H1 (cell line): ENCODE measurements around the gene PRR5L. TPM values are rescaled to one million over a fixed set of nuclear protein-coding genes. Genes with fewer than 3 reads are reported as not detected.

Experiments used
- CTCF ChIA-PET: fragments of 300-600 bp; sonication (Branson Sonifier 250); formaldehyde crosslinking; loops from one replicate; lab custom pipeline; 2021; ENCODE audit not compliant: partially characterized antibody; lab: Charles Lee
- POLR2A ChIA-PET: fragments of 300-600 bp; sonication (Branson Sonifier 250); formaldehyde crosslinking; loops from one replicate; lab custom pipeline; 2021; ENCODE audit warnings: inconsistent platforms; ENCODE audit not compliant: partially characterized antibody; lab: Charles Lee
- DNase-seq, 2 experiments: peaks; one replicate each; pipeline versions ENCODE4 v3.0.0 to v3.0.0-alpha.2; 2010 to 2022; ENCODE audit warnings: low spot score in 2 of 2, low read depth in 1 of 2, mixed read lengths in 1 of 2
- FAIRE-seq: peaks from 2 replicates; lab custom pipeline; 2011; peaks lifted over from hg19 to GRCh38; lab: Jason Lieb, UNC
- H2AFZ ChIP-seq: 2 replicates; pipeline ENCODE4 v1.8.1; 2012; ENCODE audit warnings: low read length, inconsistent platforms
- H2AK5ac ChIP-seq: 2 replicates; pipeline ENCODE4 v1.6.1; 2013; ENCODE audit warnings: low read depth, low read length
- H2BK120ac ChIP-seq: replicated peaks from 2 replicates; pipeline ENCODE3; 2013; ENCODE audit warnings: low read depth, low read length, inconsistent platforms
- H2BK12ac ChIP-seq: 2 replicates; pipeline ENCODE4 v1.6.1; 2013; ENCODE audit warnings: low read depth, low read length
- H2BK15ac ChIP-seq: 2 replicates; pipeline ENCODE4 v1.6.1; 2013; ENCODE audit warnings: low read length
- H2BK20ac ChIP-seq: 2 replicates; pipeline ENCODE4 v1.6.1; 2013; ENCODE audit warnings: low read length
- H2BK5ac ChIP-seq: 2 replicates; pipeline ENCODE4 v1.6.1; 2013; ENCODE audit warnings: low read depth, low read length
- H3K14ac ChIP-seq: 2 replicates; pipeline ENCODE4 v1.6.1; 2013; ENCODE audit warnings: inconsistent platforms; ENCODE audit not compliant: insufficient read length
- H3K18ac ChIP-seq: 2 replicates; pipeline ENCODE4 v1.6.1; 2013; ENCODE audit warnings: low read length; ENCODE audit errors: extremely low read depth
- H3K23ac ChIP-seq: 2 replicates; pipeline ENCODE4 v1.6.1; 2013; ENCODE audit warnings: inconsistent platforms; ENCODE audit not compliant: insufficient read length
- H3K23me2 ChIP-seq: 2 replicates; pipeline ENCODE4 v1.6.1; 2013; ENCODE audit warnings: low read depth, low read length
- H3K27ac ChIP-seq: 2 replicates; pipeline ENCODE4 v1.6.1; 2011; ENCODE audit warnings: low read depth, low read length, inconsistent platforms
- H3K27me3 ChIP-seq, 4 experiments: replicated peaks in 1 of 4; 1 replicate in 1 of 4; 2 replicates in 3 of 4; pipeline versions ENCODE4 v1.6.1 to v1.8.1; 2011 to 2013; ENCODE audit warnings: low read length in 3 of 4, mild to moderate bottlenecking in 3 of 4, inconsistent platforms in 2 of 4, mixed read lengths in 2 of 4, moderate library complexity in 1 of 4; ENCODE audit not compliant: control insufficient read depth in 3 of 4, insufficient read depth in 3 of 4; ENCODE audit errors: extremely low read depth in 1 of 4
- H3K36me3 ChIP-seq, 4 experiments: 2 replicates each; pipeline versions ENCODE4 v1.6.1 to v1.8.1; 2011 to 2013; ENCODE audit warnings: mild to moderate bottlenecking in 4 of 4, low read length in 3 of 4, moderate library complexity in 2 of 4, control low read depth in 1 of 4, inconsistent platforms in 1 of 4; ENCODE audit not compliant: insufficient read depth in 4 of 4, control insufficient read depth in 2 of 4
- H3K4ac ChIP-seq: replicated peaks from 2 replicates; pipeline ENCODE3; 2013; ENCODE audit warnings: low read length, low read depth, mixed read lengths, inconsistent platforms; ENCODE audit not compliant: insufficient read length
- H3K4me1 ChIP-seq, 4 experiments: replicated peaks in 1 of 4; 1 replicate in 1 of 4; 2 replicates in 3 of 4; pipeline versions ENCODE4 v1.6.1 to v1.8.1; 2011 to 2013; ENCODE audit warnings: low read length in 3 of 4, inconsistent platforms in 2 of 4, mixed read lengths in 1 of 4; ENCODE audit not compliant: insufficient read depth in 4 of 4, control insufficient read depth in 3 of 4
- H3K4me2 ChIP-seq, 2 experiments: 2 replicates each; pipeline versions ENCODE4 v1.6.1 to v1.8.1; 2011 to 2013; ENCODE audit warnings: low read depth in 2 of 2, low read length in 2 of 2, control low read depth in 1 of 2, inconsistent platforms in 1 of 2, mild to moderate bottlenecking in 1 of 2; ENCODE audit not compliant: insufficient read depth in 1 of 2
- H3K4me3 ChIP-seq, 4 experiments: fragments of 200-600, 300-600 bp in 1 of 4; sonication (generic), shearing (Covaris generic), sonication (Bioruptor Twin) in 1 of 4; 2 replicates each; pipeline versions ENCODE4 v1.5.1 to v1.8.1; 2011 to 2016; ENCODE audit warnings: low read length in 4 of 4, low read depth in 3 of 4, control low read depth in 2 of 4, inconsistent platforms in 2 of 4, mild to moderate bottlenecking in 2 of 4, mixed read lengths in 1 of 4, moderate library complexity in 1 of 4; ENCODE audit not compliant: insufficient read depth in 2 of 4; ENCODE audit errors: extremely low read depth in 1 of 4
- H3K56ac ChIP-seq: replicated peaks from 2 replicates; pipeline ENCODE3; 2013; ENCODE audit warnings: low read depth, mild to moderate bottlenecking, mixed read lengths, low read length, inconsistent platforms; ENCODE audit not compliant: insufficient read length
- H3K79me1 ChIP-seq: 2 replicates; pipeline ENCODE4 v1.6.1; 2013; ENCODE audit warnings: low read depth, low read length, control low read depth
- H3K79me2 ChIP-seq, 2 experiments: 2 replicates each; pipeline versions ENCODE4 v1.6.1 to v1.8.1; 2012 to 2013; ENCODE audit warnings: low read length in 2 of 2, mild to moderate bottlenecking in 2 of 2, inconsistent platforms in 1 of 2; ENCODE audit not compliant: insufficient read depth in 2 of 2, control insufficient read depth in 1 of 2
- H3K9ac ChIP-seq, 4 experiments: replicated peaks in 1 of 4; 1 replicate in 1 of 4; 2 replicates in 3 of 4; pipeline versions ENCODE4 v1.6.1 to v1.8.1; 2011 to 2013; ENCODE audit warnings: low read depth in 3 of 4, low read length in 3 of 4, control low read depth in 2 of 4, mild to moderate bottlenecking in 2 of 4, moderate library complexity in 2 of 4, inconsistent platforms in 1 of 4; ENCODE audit errors: extremely low read depth in 1 of 4
- H3K9me3 ChIP-seq, 2 experiments: 2 replicates each; pipeline versions ENCODE4 v1.6.1 to v1.8.1; 2012 to 2013; ENCODE audit warnings: mild to moderate bottlenecking in 2 of 2, moderate library complexity in 2 of 2, control low read depth in 1 of 2, inconsistent platforms in 1 of 2, low read depth in 1 of 2, low read length in 1 of 2, mixed read lengths in 1 of 2; ENCODE audit not compliant: insufficient read depth in 2 of 2
- H4K20me1 ChIP-seq, 2 experiments: replicated peaks in 1 of 2; 2 replicates each; pipeline versions ENCODE3 to v1.8.1; 2011 to 2013; ENCODE audit warnings: inconsistent platforms in 2 of 2, low read length in 2 of 2, mild to moderate bottlenecking in 1 of 2; ENCODE audit not compliant: insufficient read depth in 2 of 2, control insufficient read depth in 1 of 2
- H4K5ac ChIP-seq: 2 replicates; pipeline ENCODE4 v1.6.1; 2013; ENCODE audit warnings: low read length, low read depth, mixed read lengths, inconsistent platforms; ENCODE audit not compliant: insufficient read length
- H4K8ac ChIP-seq: 2 replicates; pipeline ENCODE4 v1.8.0; 2013; ENCODE audit warnings: mild to moderate bottlenecking, moderate library complexity, low read length, inconsistent platforms; ENCODE audit not compliant: insufficient read depth; ENCODE audit errors: extremely low read depth
- H4K91ac ChIP-seq: replicated peaks from 2 replicates; pipeline ENCODE3; 2013; ENCODE audit warnings: low read length, mixed read lengths, inconsistent platforms; ENCODE audit not compliant: insufficient read length
- ATF2 ChIP-seq: IDR thresholded peaks from 2 replicates; pipeline ENCODE4 v1.6.1; 2012; ENCODE audit warnings: low read length, inconsistent platforms
- BRCA1 ChIP-seq: IDR thresholded peaks from 2 replicates; pipeline ENCODE4 v1.6.1; 2012; ENCODE audit warnings: low read depth, low read length, improper control_type of control experiment
- CBX8 ChIP-seq: fragments of 300-800, 300-1000 bp; sonication (generic); IDR thresholded peaks from 2 replicates; pipeline ENCODE4 v1.7.1; 2016; ENCODE audit warnings: low read depth, low read length, borderline replicate concordance
- GABPA ChIP-seq: IDR thresholded peaks from 2 replicates; pipeline ENCODE4 v1.6.1; 2011; ENCODE audit warnings: mild to moderate bottlenecking, low read length, moderate library complexity, borderline replicate concordance; ENCODE audit not compliant: insufficient read depth
- KDM5A ChIP-seq: fragments of 200-600 bp; IDR thresholded peaks from 2 replicates; pipeline ENCODE4 v1.7.1; 2012; ENCODE audit warnings: mild to moderate bottlenecking, low read length, inconsistent platforms, mixed read lengths
- MAFK ChIP-seq: IDR thresholded peaks from 2 replicates; pipeline ENCODE4 v1.6.1; 2012; ENCODE audit warnings: low read depth, mild to moderate bottlenecking, improper control_type of control experiment, low read length
- MAX ChIP-seq: IDR thresholded peaks from 2 replicates; pipeline ENCODE4 v1.6.1; 2012; ENCODE audit warnings: inconsistent platforms
- NRF1 ChIP-seq: IDR thresholded peaks from 2 replicates; pipeline ENCODE4 v1.6.1; 2011; ENCODE audit warnings: mild to moderate bottlenecking, low read depth, low read length, improper control_type of control experiment
- RXRA ChIP-seq: IDR thresholded peaks from 2 replicates; pipeline ENCODE4 v1.6.1; 2011; ENCODE audit warnings: low read depth, mild to moderate bottlenecking, low read length, moderate library complexity; ENCODE audit not compliant: insufficient read depth
- SIN3A ChIP-seq, 2 experiments: IDR thresholded peaks in 1 of 2; conservative IDR thresholded peaks in 1 of 2; 2 replicates each; pipeline ENCODE4 v1.6.1; 2011 to 2012; ENCODE audit warnings: low read length in 2 of 2, improper control_type of control experiment in 1 of 2, low read depth in 1 of 2, mild to moderate bottlenecking in 1 of 2
- SUZ12 ChIP-seq: fragments of 200-600 bp; sonication (generic); IDR thresholded peaks from 2 replicates; pipeline ENCODE4 v1.6.1; 2012; ENCODE audit warnings: mild to moderate bottlenecking, inconsistent platforms, low read length, moderate library complexity, mixed read lengths
- YY1 ChIP-seq: IDR thresholded peaks from 2 replicates; pipeline ENCODE4 v1.6.1; 2011; ENCODE audit warnings: low read depth, mild to moderate bottlenecking, low read length
- WGBS, 2 experiments: shearing (Covaris generic) in 1 of 2; methylation state at CpG; one replicate each; pipeline versions ENCODE4 v1.1.6 to v1.1.7; 2013 to 2015; ENCODE audit warnings: low lambda C conversion rate in 2 of 2, mixed read lengths in 2 of 2, inconsistent platforms in 1 of 2, low coverage in 1 of 2, missing lambda C conversion rate in 1 of 2; ENCODE audit not compliant: insufficient replicate concordance in 2 of 2, insufficient coverage in 1 of 2, insufficient read length in 1 of 2; ENCODE audit errors: extremely low coverage in 1 of 2, missing lambda C conversion rate in 1 of 2; 5-methylcytosine and 5-hydroxymethylcytosine counted together
- polyA plus RNA-seq, 7 experiments: library from polyadenylated mRNA; depleted of rRNA in 3 of 7; stranded (reverse) in 5 of 7; unstranded in 2 of 7; fragments of >200 nt in 5 of 7; fragments of 200-250 nt in 2 of 7; gene quantifications; 1 replicate in 5 of 7; 2 replicates in 1 of 7; 4 replicates in 1 of 7; pipeline versions ENCODE4 v1.2.1 to v1.2.3, GENCODE V29; 2011 to 2013; ENCODE audit warnings: missing spikeins in 2 of 7, mixed read lengths in 2 of 7
- total RNA-seq: library from RNA; stranded (reverse); fragmentation: NEBNext Ultra II Directional; extraction: Animal tissue kit (Norgen Biotek cat#: 25700); gene quantifications from 2 replicates; pipeline ENCODE4 v1.2.1, GENCODE V29; 2021

PRR5L gene
- total and polyA plus RNA-seq, 2 of the 8 experiments (the other 6 are each of a cell fraction or from before 2014, with no cell fraction given): 6.6 to 10.1 TPM

GRCh38 chr11:36451045-36451444, 155.0 kb downstream of the PRR5L start:
- no peak overlapping the region for H3K4me3 ChIP-seq
- no peaks in the 10 kb centered on the region for H3K27me3 ChIP-seq
- peaks cover 0 to 20% (median 10%) of the 10 kb centered on the region in 4 experiments; a peak in 6 of 7 replicates for H3K4me1 ChIP-seq
- no peak overlapping the region for H3K18ac ChIP-seq
- no peak overlapping the region for H4K5ac ChIP-seq
- H2BK20ac ChIP-seq: no peak overlapping the region
- H4K8ac ChIP-seq: no peak overlapping the region
- CTCF ChIA-PET: interaction anchor here (2.9 to 4.9 kb wide), 2 partner anchors 9 to 159 kb away, joined by 11 to 24 read pairs; no protein-coding TSS in a partner anchor
- no peaks in the 10 kb centered on the region for H3K9me3 ChIP-seq
- no peak overlapping the region for H3K14ac ChIP-seq
- H2AK5ac ChIP-seq: no peak overlapping the region
- H2AFZ ChIP-seq: no peak overlapping the region
- 97% methylated on average over 6 of the region's 6 CpGs; no CpG with 5 or more reads in 1 of the 2 experiments for WGBS, 2 experiments
- POLR2A ChIA-PET: no interaction called here
- no peak overlapping the region for H2BK120ac ChIP-seq
- FAIRE-seq (no peak), DNase-seq (no peak)
- H3K23me2 ChIP-seq: no peaks in the 10 kb centered on the region
- no peak overlapping the region for H2BK12ac ChIP-seq
- H3K4ac ChIP-seq: no peak overlapping the region
- no peak overlapping the region for H3K56ac ChIP-seq
- peaks cover 0 to 5% (median under 1%) of the 10 kb centered on the region in 4 experiments; a peak in 2 of 8 replicates for H3K36me3 ChIP-seq
- H3K27ac ChIP-seq: no peak overlapping the region
- H3K79me1 ChIP-seq: no peaks in the 10 kb centered on the region
- H3K4me2 ChIP-seq: no peak overlapping the region
- H2BK5ac ChIP-seq: no peak overlapping the region
- no peak overlapping the region for H3K9ac ChIP-seq
- H4K20me1 ChIP-seq: no peaks in the 10 kb centered on the region
- H2BK15ac ChIP-seq: no peak overlapping the region
- no peaks in the 10 kb centered on the region for H3K79me2 ChIP-seq
- H4K91ac ChIP-seq: no peak overlapping the region
- no peak overlapping the region for H3K23ac ChIP-seq
- TF ChIP-seq SIN3A (conservative IDR thresholded peaks at IDR 0.05 in 1 of 2, IDR thresholded peaks at IDR 0.05 in 1 of 2; ENCODE audit: low read depth in 1 of 2, low read length in 2 of 2) (no peak), NRF1 (no peak), MAFK (no peak), YY1 (no peak), CBX8 (no peak), BRCA1 (no peak), KDM5A (no peak), RXRA (no peak), GABPA (no peak), ATF2 (no peak), MAX (no peak), SUZ12 (no peak)
